ACC112 (cell line): Measurements from ENCODE around the gene PRLR.
A peak's percentile ranks its signal among the peaks of the same experiment; 100 is the strongest.

Experiments
- H2AFZ ChIP-seq: fragments of 200-600 bp; sonication (generic); one replicate; pipeline ENCODE4 v1.6.0; 2017; ENCODE audit warnings: antibody characterized with exemption, low read length; ENCODE audit not compliant: unreplicated experiment
- H3K27ac ChIP-seq: fragments of 200-600 bp; sonication (generic); 2 replicates; pipeline ENCODE4 v1.5.1; 2014; ENCODE audit warnings: low read depth, mild to moderate bottlenecking, antibody characterized with exemption, low read length, moderate library complexity
- H3K27me3 ChIP-seq: fragments of 200-600 bp; sonication (generic); 2 replicates; pipeline ENCODE4 v1.6.1; 2014; ENCODE audit warnings: mild to moderate bottlenecking, antibody characterized with exemption, low read length, moderate library complexity, mixed read lengths; ENCODE audit not compliant: insufficient read depth
- H3K36me3 ChIP-seq: fragments of 200-600 bp; sonication (generic); 2 replicates; pipeline ENCODE4 v1.6.1; 2016; ENCODE audit warnings: mild to moderate bottlenecking, antibody characterized with exemption, low read length, moderate library complexity, mixed read lengths; ENCODE audit not compliant: insufficient read depth
- H3K4me1 ChIP-seq: fragments of 200-600 bp; sonication (generic); one replicate; pipeline ENCODE4 v1.6.1; 2016; ENCODE audit warnings: low read length, mixed read lengths; ENCODE audit not compliant: insufficient read depth, unreplicated experiment, control insufficient read depth
- H3K4me3 ChIP-seq: fragments of 200-600 bp; sonication (generic); 2 replicates; pipeline ENCODE4 v1.5.1; 2014; ENCODE audit warnings: mild to moderate bottlenecking, low read depth, low read length
- H3K79me2 ChIP-seq: fragments of 200-600 bp; sonication (generic); one replicate; pipeline ENCODE4 v1.6.0; 2016; ENCODE audit warnings: low read length; ENCODE audit not compliant: control insufficient read depth, unreplicated experiment, insufficient read depth

Gene PRLR

GRCh38 chr5:35003018-35003957 is 227.0 kb downstream of the PRLR start:
- Histone ChIP-seq H3K27me3 (peaks cover 39% of the 10 kb centered on the region), H3K4me1 (no peaks in the 10 kb centered on the region), H3K27ac (no peak overlapping the region), H2AFZ (peak overlapping the region; percentile 7), H3K36me3 (no peaks in the 10 kb centered on the region), H3K79me2 (no peaks in the 10 kb centered on the region), H3K4me3 (no peak overlapping the region)

GRCh38 chr5:35002459-35002858 is 227.8 kb downstream of the PRLR start:
- peaks cover 39% of the 10 kb centered on the region for H3K27me3 ChIP-seq
- no peaks in the 10 kb centered on the region for H3K79me2 ChIP-seq
- no peaks in the 10 kb centered on the region for H3K36me3 ChIP-seq
- no peak overlapping the region for H3K27ac ChIP-seq
- H3K4me1 ChIP-seq, result no peaks in the 10 kb centered on the region
- H3K4me3 ChIP-seq, result no peak overlapping the region
- H2AFZ ChIP-seq, result no peak overlapping the region

GRCh38 chr5:35001842-35002241 is 228.4 kb downstream of the PRLR start:
- no peaks in the 10 kb centered on the region for H3K36me3 ChIP-seq
- H3K27me3 ChIP-seq, result peaks cover 43% of the 10 kb centered on the region
- H3K4me1 ChIP-seq, result no peaks in the 10 kb centered on the region
- no peak overlapping the region for H3K4me3 ChIP-seq
- no peak overlapping the region for H3K27ac ChIP-seq
- no peaks in the 10 kb centered on the region for H3K79me2 ChIP-seq
- H2AFZ ChIP-seq, result no peak overlapping the region
